ENCODE measurements around the gene LTB4R. TPM values are rescaled to one million over a fixed set of nuclear protein-coding genes. Genes with fewer than 3 reads are reported as not detected.
"Not testable (repeated sequence)": the region's sequence is repeated elsewhere in the genome, so short reads cannot be mapped to it uniquely, and the experiment has no call there.

LTB4R gene
- total RNA-seq, 1 experiment from 2014 or later, result 5.0 TPM

DNA sequence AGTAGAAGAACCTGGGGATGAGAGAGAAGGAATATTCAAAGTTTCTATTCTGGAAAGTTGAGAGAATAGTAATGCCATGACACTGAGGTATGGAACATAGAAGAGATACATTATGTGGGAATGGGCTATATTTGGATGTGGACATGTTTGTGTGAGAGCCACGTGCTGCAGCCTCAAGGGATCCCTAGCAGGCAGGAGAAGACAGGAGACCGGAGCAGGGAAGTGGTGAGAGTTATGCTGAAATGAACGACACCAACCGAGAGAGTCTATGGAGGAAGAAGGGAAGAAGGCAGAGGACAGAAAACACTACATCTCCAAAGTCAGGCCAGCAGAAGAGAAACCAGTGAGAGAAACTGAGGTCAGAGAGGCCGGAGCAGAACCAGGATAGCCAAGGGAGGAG lies 38.4 kb downstream of the LTB4R start:
- Histone ChIP-seq H3K36me3 (replicated peaks; ENCODE audit: control insufficient read depth, insufficient read depth, low read length) (no peaks in the 10 kb centered on the region), H3K27me3 (ENCODE audit: control insufficient read depth, insufficient read depth, low read length) (peaks cover 34% of the 10 kb centered on the region), H3K4me3 (ENCODE audit: insufficient read depth, low read depth, low read length) (no peak overlapping the region)
- DNase-seq, result no peak

- DNase-seq, result no peak
- H3K27me3 ChIP-seq (ENCODE audit: control insufficient read depth, insufficient read depth, low read length), result peaks cover 27% of the 10 kb centered on the region
- no peaks in the 10 kb centered on the region for H3K36me3 ChIP-seq (replicated peaks; ENCODE audit: control insufficient read depth, insufficient read depth, low read length)
- H3K4me3 ChIP-seq (ENCODE audit: insufficient read depth, low read depth, low read length), result no peak overlapping the region
Observed at GRCh38 chr14:24351517-24351916, 40.2 kb downstream of the LTB4R start.

DNA sequence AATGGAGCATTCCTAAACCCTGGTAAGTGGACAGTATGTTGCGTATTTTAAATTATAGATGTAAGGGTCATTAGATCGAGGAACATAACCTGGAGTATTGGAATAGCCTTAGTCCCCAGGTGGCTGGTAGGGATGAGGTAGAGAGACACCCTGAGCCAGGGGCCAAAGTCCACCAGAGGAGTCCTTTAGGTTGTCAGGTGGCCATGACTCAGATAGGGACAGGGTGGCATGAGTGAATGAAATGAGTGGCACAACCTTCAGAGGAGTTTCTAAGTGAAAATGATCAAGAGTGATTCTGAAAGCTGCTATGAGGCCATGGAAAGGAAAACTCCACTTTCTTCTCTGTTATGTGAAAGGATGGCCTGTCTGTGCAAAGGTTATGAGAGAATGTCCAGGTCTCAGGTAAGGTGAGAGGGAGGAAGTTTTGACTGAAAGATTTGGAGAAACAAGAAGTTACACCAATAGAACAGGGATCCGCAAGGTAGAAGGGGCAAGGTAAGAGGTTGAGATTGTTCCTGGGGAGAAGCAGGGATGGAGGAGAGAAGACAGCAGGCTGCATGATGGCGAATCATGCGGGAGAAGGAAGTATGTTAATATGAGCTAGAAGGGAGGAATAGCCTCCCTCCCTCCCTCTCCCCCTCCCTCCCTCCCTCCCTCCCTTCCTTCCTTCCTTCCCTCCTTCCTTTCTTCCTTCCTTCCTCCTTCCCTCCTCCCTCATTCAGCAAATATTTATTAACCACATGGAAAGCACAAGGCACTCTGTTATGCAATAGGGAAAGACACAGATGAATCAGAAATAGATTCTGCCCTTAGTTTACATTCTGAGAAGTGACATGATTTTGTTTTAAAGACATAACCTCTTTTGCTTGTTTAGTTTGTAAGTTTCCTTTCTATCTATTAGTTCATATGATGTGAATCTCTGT lies 42.5 kb downstream of the LTB4R start:
- H3K36me3 ChIP-seq (replicated peaks; ENCODE audit: control insufficient read depth, insufficient read depth, low read length), result no peaks in the 10 kb centered on the region
- H3K4me3 ChIP-seq (ENCODE audit: insufficient read depth, low read depth, low read length), result no peak overlapping the region
- DNase-seq, result no peak
- H3K27me3 ChIP-seq (ENCODE audit: control insufficient read depth, insufficient read depth, low read length), result peaks cover 19% of the 10 kb centered on the region

DNA sequence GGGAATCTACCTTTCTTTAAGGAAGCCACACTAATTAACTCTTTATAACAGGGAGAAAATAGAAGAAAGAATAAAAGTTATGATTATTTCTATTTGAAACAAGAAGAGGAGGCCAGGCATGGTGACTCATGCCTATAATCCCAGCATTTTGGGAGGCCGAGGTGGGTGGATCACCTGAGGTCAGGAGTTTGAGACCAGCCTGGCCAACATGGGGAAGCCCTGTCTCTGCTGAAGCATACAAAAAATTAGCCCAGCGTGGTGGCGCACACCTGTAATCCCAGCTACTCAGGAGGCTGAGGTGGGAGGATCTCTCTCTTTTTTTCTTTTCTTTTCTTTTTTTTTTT lies 43.2 kb downstream of the LTB4R start:
- peaks cover 19% of the 10 kb centered on the region for H3K27me3 ChIP-seq (ENCODE audit: control insufficient read depth, insufficient read depth, low read length)
- not testable (repeated sequence) for H3K4me3 ChIP-seq (ENCODE audit: insufficient read depth, low read depth, low read length); H3K36me3 ChIP-seq (replicated peaks; ENCODE audit: control insufficient read depth, insufficient read depth, low read length); DNase-seq

GRCh38 chr14:24355009-24355408 lies 43.7 kb downstream of the LTB4R start:
- Histone ChIP-seq H3K36me3 (replicated peaks; ENCODE audit: control insufficient read depth, insufficient read depth, low read length) (no peaks in the 10 kb centered on the region), H3K27me3 (ENCODE audit: control insufficient read depth, insufficient read depth, low read length) (peaks cover 14% of the 10 kb centered on the region), H3K4me3 (ENCODE audit: insufficient read depth, low read depth, low read length) (no peak overlapping the region)
- no peak for DNase-seq

DNA sequence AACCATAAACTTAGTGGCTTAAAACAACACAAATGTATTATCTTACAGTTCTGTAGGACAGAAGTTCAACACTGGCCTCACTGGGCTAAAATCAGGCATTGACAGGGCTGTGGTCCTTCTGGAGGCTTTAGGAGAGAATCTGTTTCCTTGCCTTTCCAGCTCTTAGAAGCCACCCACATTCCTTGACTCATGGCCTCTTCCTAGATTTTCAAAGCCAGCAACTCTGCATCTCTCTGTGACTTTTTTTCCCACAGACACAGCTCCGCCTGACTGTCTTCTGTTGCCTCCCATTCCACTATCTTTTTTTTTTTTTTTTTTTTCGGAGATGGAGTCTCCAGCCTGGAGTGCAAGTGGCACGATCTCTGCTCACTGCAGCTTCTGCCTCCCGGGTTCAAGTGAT lies 44.9 kb downstream of the LTB4R start:
- DNase-seq, result no peak
- H3K4me3 ChIP-seq (ENCODE audit: insufficient read depth, low read depth, low read length), result no peak overlapping the region
- H3K27me3 ChIP-seq (ENCODE audit: control insufficient read depth, insufficient read depth, low read length), result peaks cover 9% of the 10 kb centered on the region; the same call in 1 of the 2 replicates
- H3K36me3 ChIP-seq (replicated peaks; ENCODE audit: control insufficient read depth, insufficient read depth, low read length), result no peaks in the 10 kb centered on the region

DNA sequence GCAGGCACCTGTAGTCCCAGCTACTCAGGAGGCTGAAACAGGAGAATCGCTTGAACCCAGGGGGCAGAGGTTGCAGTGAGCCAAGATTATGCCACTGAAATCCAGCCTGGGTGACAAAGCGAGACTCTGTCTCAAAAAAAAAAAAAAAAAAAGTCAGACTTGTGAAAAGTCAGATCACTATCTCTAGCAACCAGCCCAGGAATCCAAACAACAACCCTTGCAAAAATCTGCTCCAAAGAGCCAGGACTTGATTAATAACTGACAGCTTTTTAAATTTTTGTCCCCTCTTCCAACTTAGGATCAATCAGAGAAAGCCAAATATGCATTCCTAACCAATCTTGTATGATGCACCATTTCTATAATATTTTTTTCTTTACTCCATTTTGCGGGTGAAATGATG lies 49.0 kb downstream of the LTB4R start:
- DNase-seq, result no peak
- no peak overlapping the region for H3K4me3 ChIP-seq (ENCODE audit: insufficient read depth, low read depth, low read length)
- peaks cover 4% of the 10 kb centered on the region for H3K27me3 ChIP-seq (ENCODE audit: control insufficient read depth, insufficient read depth, low read length)
- H3K36me3 ChIP-seq (replicated peaks; ENCODE audit: control insufficient read depth, insufficient read depth, low read length), result no peaks in the 10 kb centered on the region

GRCh38 chr14:24361326-24361725 lies 50.0 kb downstream of the LTB4R start:
- H3K27me3 ChIP-seq (ENCODE audit: control insufficient read depth, insufficient read depth, low read length), result peaks cover 9% of the 10 kb centered on the region
- H3K36me3 ChIP-seq (replicated peaks; ENCODE audit: control insufficient read depth, insufficient read depth, low read length), result no peaks in the 10 kb centered on the region
- no peak overlapping the region for H3K4me3 ChIP-seq (ENCODE audit: insufficient read depth, low read depth, low read length)
- no peak for DNase-seq

DNA sequence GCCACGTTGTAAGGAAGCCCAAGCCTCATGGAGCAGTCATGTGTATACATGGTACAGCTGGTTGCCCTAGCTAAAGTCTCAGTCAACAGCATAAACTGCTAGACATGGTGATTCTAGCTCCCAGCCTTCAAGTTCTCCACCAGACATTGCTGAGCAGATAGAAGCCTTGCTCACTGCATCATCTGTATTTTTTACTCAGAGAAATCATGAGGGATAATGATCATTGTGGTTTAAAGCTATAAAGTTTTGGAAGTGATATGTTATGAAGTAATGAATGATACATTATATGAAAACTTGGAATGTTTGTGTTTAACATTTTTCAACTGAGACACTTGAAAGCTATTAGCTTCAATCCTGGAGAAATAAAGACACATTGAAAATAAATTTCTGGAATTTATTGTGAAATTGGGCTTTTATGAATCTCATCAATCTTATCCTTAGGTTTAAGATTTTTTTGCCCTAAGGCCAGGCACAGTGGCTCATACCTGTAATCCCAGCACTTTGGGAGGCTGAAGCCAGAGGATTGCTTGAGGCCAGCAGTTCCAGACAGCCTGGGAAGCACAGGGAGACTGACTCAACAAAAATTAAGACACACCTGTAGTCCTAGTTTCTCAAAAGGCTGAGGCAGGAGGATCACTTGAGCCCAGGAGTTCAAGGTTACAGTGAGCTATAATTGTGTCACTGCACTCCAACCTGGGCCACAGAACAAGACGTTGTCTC lies 51.1 kb downstream of the LTB4R start:
- no peak overlapping the region for H3K4me3 ChIP-seq (ENCODE audit: insufficient read depth, low read depth, low read length)
- H3K36me3 ChIP-seq (replicated peaks; ENCODE audit: control insufficient read depth, insufficient read depth, low read length), result no peaks in the 10 kb centered on the region
- DNase-seq, result no peak
- H3K27me3 ChIP-seq (ENCODE audit: control insufficient read depth, insufficient read depth, low read length), result peaks cover 9% of the 10 kb centered on the region

- H3K36me3 ChIP-seq (replicated peaks; ENCODE audit: control insufficient read depth, insufficient read depth, low read length), result no peaks in the 10 kb centered on the region
- peaks cover 9% of the 10 kb centered on the region for H3K27me3 ChIP-seq (ENCODE audit: control insufficient read depth, insufficient read depth, low read length)
- no peak for DNase-seq
- no peak overlapping the region for H3K4me3 ChIP-seq (ENCODE audit: insufficient read depth, low read depth, low read length)
Observed at GRCh38 chr14:24363401-24363800, 52.1 kb downstream of the LTB4R start.

DNA sequence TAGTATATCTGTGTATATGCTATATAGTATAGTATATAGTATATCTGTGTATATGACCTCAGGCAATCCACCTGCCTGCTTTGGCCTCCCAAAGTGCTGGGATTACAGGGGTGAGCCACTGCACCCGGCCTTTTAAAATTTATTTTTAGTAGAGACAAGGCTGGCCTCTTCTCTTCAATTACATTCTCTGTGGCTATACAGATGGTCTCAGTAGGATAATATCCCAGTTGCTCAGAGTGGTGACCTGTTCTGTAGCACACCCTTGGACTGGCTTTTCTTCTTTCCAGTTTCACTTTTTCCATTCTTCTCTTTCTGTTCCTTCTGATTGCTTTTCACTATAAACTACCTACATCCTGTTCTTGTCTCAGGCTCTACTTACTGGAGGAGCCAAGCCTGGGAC lies 53.5 kb downstream of the LTB4R start:
- H3K4me3 ChIP-seq (ENCODE audit: insufficient read depth, low read depth, low read length), result no peak overlapping the region
- no peaks in the 10 kb centered on the region for H3K36me3 ChIP-seq (replicated peaks; ENCODE audit: control insufficient read depth, insufficient read depth, low read length)
- DNase-seq, result no peak
- H3K27me3 ChIP-seq (ENCODE audit: control insufficient read depth, insufficient read depth, low read length), result peaks cover 16% of the 10 kb centered on the region

GRCh38 chr14:24365600-24366412 lies 54.5 kb downstream of the LTB4R start:
- H3K4me3 ChIP-seq (ENCODE audit: insufficient read depth, low read depth, low read length), result peak overlapping the region; percentile 62
- no peaks in the 10 kb centered on the region for H3K36me3 ChIP-seq (replicated peaks; ENCODE audit: control insufficient read depth, insufficient read depth, low read length)
- DNase-seq, result peak; percentile 78
- H3K27me3 ChIP-seq (ENCODE audit: control insufficient read depth, insufficient read depth, low read length), result peaks cover 16% of the 10 kb centered on the region

DNA sequence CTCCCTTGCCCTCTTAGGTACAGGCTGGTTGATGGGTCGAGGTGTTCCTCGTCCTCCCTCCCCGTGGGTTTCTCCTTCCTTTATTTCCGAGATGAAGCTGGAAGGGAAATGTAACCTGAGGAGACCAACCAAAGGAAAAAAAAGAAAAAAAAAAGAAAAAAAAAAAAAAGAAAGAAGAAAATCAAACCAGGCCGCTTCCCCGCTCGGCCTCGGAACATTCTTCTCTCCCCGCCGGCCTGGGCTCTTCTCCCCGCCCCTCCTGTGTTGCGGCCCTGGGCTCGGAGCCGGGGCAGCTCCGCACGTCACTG lies 55.1 kb downstream of the LTB4R start:
- Histone ChIP-seq H3K27me3 (ENCODE audit: control insufficient read depth, insufficient read depth, low read length) (peaks cover 16% of the 10 kb centered on the region), H3K36me3 (replicated peaks; ENCODE audit: control insufficient read depth, insufficient read depth, low read length) (no peaks in the 10 kb centered on the region), H3K4me3 (ENCODE audit: insufficient read depth, low read depth, low read length) (peak overlapping the region; percentile 62)
- no peak for DNase-seq

DNA sequence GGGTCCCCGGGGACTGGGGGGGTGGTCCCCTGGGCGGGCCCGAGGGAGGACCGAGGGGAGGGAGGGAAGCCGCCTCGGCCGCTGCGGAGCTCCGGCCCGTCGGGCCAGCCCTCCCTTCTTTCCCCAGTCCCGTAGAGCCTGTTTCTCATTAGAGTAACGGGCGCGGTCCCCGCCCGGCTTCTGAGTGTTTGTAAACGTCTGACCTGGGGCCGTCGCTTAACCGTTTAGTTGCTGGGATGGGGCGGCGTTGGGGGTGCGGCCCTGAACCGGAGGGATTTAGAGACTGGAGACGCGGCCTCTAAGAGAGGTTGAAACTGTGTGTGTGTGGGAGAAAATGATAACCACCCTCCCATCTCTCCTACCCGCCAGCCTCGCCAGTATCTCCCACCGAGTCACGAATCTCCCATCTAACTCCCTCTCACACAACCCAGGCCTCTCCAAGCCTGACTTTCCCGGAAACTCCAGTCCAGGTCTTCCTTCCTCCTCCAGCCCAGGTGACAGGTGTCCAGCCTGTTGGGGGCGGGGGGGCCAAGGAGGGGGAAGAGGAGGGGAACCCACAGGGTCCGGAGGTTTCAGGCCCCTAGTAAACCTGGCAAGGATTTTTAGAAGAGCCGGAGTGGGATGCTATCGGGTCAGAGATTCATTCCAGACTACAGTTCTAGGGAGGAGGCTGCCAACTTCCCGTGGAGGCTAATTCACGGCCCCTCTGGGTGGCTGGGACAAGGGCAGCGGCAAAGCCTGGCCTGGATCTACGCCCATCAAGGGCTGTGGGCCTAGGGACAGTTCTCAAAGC lies 55.6 kb downstream of the LTB4R start:
- peak; percentile 87 for DNase-seq
- H3K4me3 ChIP-seq (ENCODE audit: insufficient read depth, low read depth, low read length), result peak overlapping the region; percentile 62
- H3K36me3 ChIP-seq (replicated peaks; ENCODE audit: control insufficient read depth, insufficient read depth, low read length), result no peaks in the 10 kb centered on the region
- peaks cover 14% of the 10 kb centered on the region for H3K27me3 ChIP-seq (ENCODE audit: control insufficient read depth, insufficient read depth, low read length)
